ENCODE results near the gene ATG5. TPM values are rescaled to one million over a fixed set of nuclear protein-coding genes. Genes with fewer than 3 reads are reported as not detected.

Gene ATG5
- total RNA-seq, 2 donors from 2014 or later: 28.4 to 30.1 TPM

- DNase-seq (ENCODE audit: low spot score) (no peak), ATAC-seq (ENCODE audit: insufficient number of reproducible peaks, low FRiP score, low read depth) (no peak)
- Histone ChIP-seq H3K4me3 (no peak overlapping the region), H3K9me3 (no peaks in the 10 kb centered on the region), H3K36me3 (no peaks in the 10 kb centered on the region), H3K27ac (no peak overlapping the region), H3K27me3 (replicated peaks; ENCODE audit: insufficient read depth) (no peaks in the 10 kb centered on the region), H3K4me1 (ENCODE audit: control insufficient read depth in 1 of 2, low read depth in 2 of 2) (no peaks in the 10 kb centered on the region)
- TF ChIP-seq, protein P1, sequence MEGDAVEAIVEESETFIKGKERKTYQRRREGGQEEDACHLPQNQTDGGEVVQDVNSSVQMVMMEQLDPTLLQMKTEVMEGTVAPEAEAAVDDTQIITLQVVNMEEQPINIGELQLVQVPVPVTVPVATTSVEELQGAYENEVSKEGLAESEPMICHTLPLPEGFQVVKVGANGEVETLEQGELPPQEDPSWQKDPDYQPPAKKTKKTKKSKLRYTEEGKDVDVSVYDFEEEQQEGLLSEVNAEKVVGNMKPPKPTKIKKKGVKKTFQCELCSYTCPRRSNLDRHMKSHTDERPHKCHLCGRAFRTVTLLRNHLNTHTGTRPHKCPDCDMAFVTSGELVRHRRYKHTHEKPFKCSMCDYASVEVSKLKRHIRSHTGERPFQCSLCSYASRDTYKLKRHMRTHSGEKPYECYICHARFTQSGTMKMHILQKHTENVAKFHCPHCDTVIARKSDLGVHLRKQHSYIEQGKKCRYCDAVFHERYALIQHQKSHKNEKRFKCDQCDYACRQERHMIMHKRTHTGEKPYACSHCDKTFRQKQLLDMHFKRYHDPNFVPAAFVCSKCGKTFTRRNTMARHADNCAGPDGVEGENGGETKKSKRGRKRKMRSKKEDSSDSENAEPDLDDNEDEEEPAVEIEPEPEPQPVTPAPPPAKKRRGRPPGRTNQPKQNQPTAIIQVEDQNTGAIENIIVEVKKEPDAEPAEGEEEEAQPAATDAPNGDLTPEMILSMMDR (IDR thresholded peaks at IDR 0.05): no peak
Measured at GRCh38 chr6:106214531-106214930, 111.0 kb downstream of the ATG5 start.

DNA sequence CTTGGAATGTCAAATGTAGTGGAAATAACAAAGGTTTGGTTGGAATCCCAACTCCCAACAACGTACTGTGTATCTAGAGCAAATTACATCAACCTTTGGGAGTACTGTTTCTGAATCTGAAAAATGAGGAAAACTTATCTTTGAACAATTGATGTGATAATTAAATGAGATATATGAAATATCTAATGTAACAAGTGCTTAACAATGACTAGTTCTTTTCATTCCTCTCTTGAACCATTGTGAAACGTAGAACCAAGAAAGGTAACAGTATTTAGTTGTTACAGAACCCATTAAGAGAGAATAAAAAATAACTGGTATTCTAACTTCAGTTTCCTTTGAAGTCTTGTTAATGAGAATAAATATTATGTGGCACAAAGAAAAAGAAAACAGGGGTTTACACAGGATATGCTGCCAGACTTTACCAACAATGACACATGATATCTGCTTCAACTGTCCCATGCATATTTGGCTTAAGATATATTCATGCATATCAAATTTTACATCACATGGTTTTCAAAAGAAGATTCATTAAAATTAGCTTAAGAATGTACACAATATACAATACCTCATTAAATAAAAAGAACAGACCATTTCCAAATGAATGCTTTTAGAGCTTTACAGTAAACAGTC lies 111.8 kb downstream of the ATG5 start:
- no peaks in the 10 kb centered on the region for H3K36me3 ChIP-seq
- H3K27ac ChIP-seq: no peak overlapping the region
- H3K9me3 ChIP-seq: no peaks in the 10 kb centered on the region
- H3K27me3 ChIP-seq (replicated peaks; ENCODE audit: insufficient read depth): no peaks in the 10 kb centered on the region
- TF ChIP-seq, protein P1 (IDR thresholded peaks at IDR 0.05): no peak
- no peaks in the 10 kb centered on the region for H3K4me1 ChIP-seq (ENCODE audit: control insufficient read depth in 1 of 2, low read depth in 2 of 2)
- ATAC-seq (ENCODE audit: insufficient number of reproducible peaks, low FRiP score, low read depth) (no peak), DNase-seq (ENCODE audit: low spot score) (no peak)
- no peak overlapping the region for H3K4me3 ChIP-seq

- H3K4me3 ChIP-seq: no peak overlapping the region
- ATAC-seq (ENCODE audit: insufficient number of reproducible peaks, low FRiP score, low read depth): no peak
- no peaks in the 10 kb centered on the region for H3K9me3 ChIP-seq
- no peaks in the 10 kb centered on the region for H3K4me1 ChIP-seq (ENCODE audit: control insufficient read depth in 1 of 2, low read depth in 2 of 2)
- no peak for DNase-seq (ENCODE audit: low spot score)
- H3K27ac ChIP-seq: no peak overlapping the region
- TF ChIP-seq, protein P1 (IDR thresholded peaks at IDR 0.05): no peak
- H3K36me3 ChIP-seq: no peaks in the 10 kb centered on the region
- H3K27me3 ChIP-seq (replicated peaks; ENCODE audit: insufficient read depth): no peaks in the 10 kb centered on the region
Measured at GRCh38 chr6:106212576-106212975, 113.0 kb downstream of the ATG5 start.

GRCh38 chr6:106206905-106207304 lies 118.7 kb downstream of the ATG5 start:
- H3K9me3 ChIP-seq: no peaks in the 10 kb centered on the region
- no peak overlapping the region for H3K4me3 ChIP-seq
- DNase-seq (ENCODE audit: low spot score): no peak
- no peaks in the 10 kb centered on the region for H3K27me3 ChIP-seq (replicated peaks; ENCODE audit: insufficient read depth)
- TF ChIP-seq, protein P1 (IDR thresholded peaks at IDR 0.05): no peak
- H3K27ac ChIP-seq: no peak overlapping the region
- H3K4me1 ChIP-seq (ENCODE audit: control insufficient read depth in 1 of 2, low read depth in 2 of 2): no peaks in the 10 kb centered on the region
- ATAC-seq (ENCODE audit: insufficient number of reproducible peaks, low FRiP score, low read depth): no peak
- no peaks in the 10 kb centered on the region for H3K36me3 ChIP-seq

GRCh38 chr6:106204961-106205360 lies 120.6 kb downstream of the ATG5 start:
- Histone ChIP-seq H3K27me3 (replicated peaks; ENCODE audit: insufficient read depth) (no peaks in the 10 kb centered on the region), H3K27ac (no peak overlapping the region), H3K4me1 (ENCODE audit: control insufficient read depth in 1 of 2, low read depth in 2 of 2) (no peaks in the 10 kb centered on the region), H3K36me3 (no peaks in the 10 kb centered on the region), H3K9me3 (no peaks in the 10 kb centered on the region), H3K4me3 (no peak overlapping the region)
- ATAC-seq (ENCODE audit: insufficient number of reproducible peaks, low FRiP score, low read depth): no peak
- no peak for DNase-seq (ENCODE audit: low spot score)
- TF ChIP-seq, protein P1 (IDR thresholded peaks at IDR 0.05): no peak
